Measurements from ENCODE around the gene ZBTB24. TPM values are rescaled to one million over a fixed set of nuclear protein-coding genes. Genes with fewer than 3 reads are reported as not detected.

ZBTB24 gene
- total RNA-seq, 1 donor from 2014 or later: 25.4 TPM

GRCh38 chr6:109477725-109478124 lies 5.3 kb downstream of the ZBTB24 start:
- Mint-ChIP-seq H3K4me1 (peaks cover 83% of the 10 kb centered on the region), H3K4me3 (peak overlapping the region; percentile 77), H3K36me3 (ENCODE audit: low read depth) (peaks cover 85% of the 10 kb centered on the region), H3K27ac (peak overlapping the region; percentile 83), H3K9me3 (no peaks in the 10 kb centered on the region), H3K27me3 (no peaks in the 10 kb centered on the region)
- ChIA-PET POLR2A (interaction anchor here (1.2 to 5.3 kb wide), 2 partner anchors 19 to 22 kb away, joined by 4 to 70 read pairs; partner anchors contain the start of gene MICAL1), CTCF (no interaction called here)
- intact Hi-C loops (cut with micrococcal nuclease): no loop called here
- ATAC-seq (ENCODE audit: low read depth): no peak
- DNase-seq: no peak
- TF ChIP-seq CTCF (IDR thresholded peaks at IDR 0.05): no peak

DNA sequence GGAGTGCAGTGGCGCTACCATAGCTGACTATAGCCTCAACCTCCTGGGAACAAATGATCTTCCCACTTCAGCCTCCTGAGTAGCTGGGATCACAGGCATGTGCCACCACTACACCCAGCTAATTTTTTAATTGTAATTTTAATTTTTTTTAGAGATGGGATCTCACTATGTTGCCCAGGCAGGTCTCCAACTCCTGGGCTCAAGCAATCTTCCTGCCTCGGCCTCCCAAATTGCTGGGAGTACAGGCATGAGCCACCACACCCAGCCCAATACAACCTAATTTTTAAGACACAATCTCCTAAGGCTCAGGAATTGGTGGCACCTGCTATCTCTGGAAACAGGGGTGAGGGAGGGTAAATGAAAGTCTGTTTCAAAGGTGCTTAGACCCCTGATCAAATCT lies 5.8 kb downstream of the ZBTB24 start:
- intact Hi-C loops (cut with micrococcal nuclease): no loop called here
- POLR2A ChIA-PET: interaction anchor here (0.7 to 1.0 kb wide), 2 partner anchors 33 to 94 kb away, joined by 3 read pairs; partner anchors contain the start of gene CD164
- H3K36me3 Mint-ChIP-seq (ENCODE audit: low read depth): peaks cover 87% of the 10 kb centered on the region
- H3K4me3 Mint-ChIP-seq: peak overlapping the region; percentile 77
- no peaks in the 10 kb centered on the region for H3K9me3 Mint-ChIP-seq
- H3K27ac Mint-ChIP-seq: peak overlapping the region; percentile 83
- CTCF ChIA-PET: no interaction called here
- TF ChIP-seq CTCF (IDR thresholded peaks at IDR 0.05): no peak
- H3K4me1 Mint-ChIP-seq: peaks cover 86% of the 10 kb centered on the region
- ATAC-seq (ENCODE audit: low read depth) (no peak), DNase-seq (no peak)
- no peaks in the 10 kb centered on the region for H3K27me3 Mint-ChIP-seq

DNA sequence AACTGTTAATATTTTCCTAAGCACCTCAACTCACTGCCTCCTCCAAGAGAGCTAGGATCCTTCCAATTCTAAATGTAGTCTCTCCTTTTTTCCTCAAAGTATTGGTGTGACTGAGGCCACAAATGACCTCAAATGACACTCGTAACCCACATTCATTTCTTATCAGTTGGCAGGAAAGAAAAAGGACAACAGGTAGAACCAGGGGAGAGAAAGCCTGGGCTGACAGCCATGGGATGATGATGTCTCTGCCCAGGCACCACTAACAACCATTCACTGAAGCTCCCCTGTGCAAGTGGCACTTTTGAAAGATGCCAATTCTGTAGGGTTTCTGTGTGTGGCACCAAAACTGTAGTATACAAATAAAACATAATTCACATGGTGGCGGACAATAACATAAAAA lies 7.4 kb downstream of the ZBTB24 start:
- Mint-ChIP-seq H3K4me1 (peaks cover 85% of the 10 kb centered on the region), H3K9me3 (no peaks in the 10 kb centered on the region), H3K27ac (peak overlapping the region; percentile 64), H3K36me3 (ENCODE audit: low read depth) (peaks cover 89% of the 10 kb centered on the region), H3K4me3 (no peak overlapping the region), H3K27me3 (no peaks in the 10 kb centered on the region)
- CTCF ChIA-PET: no interaction called here
- intact Hi-C loops (cut with micrococcal nuclease): no loop called here
- ATAC-seq (ENCODE audit: low read depth): no peak
- no peak for TF ChIP-seq CTCF (IDR thresholded peaks at IDR 0.05)
- POLR2A ChIA-PET: no interaction called here
- no peak for DNase-seq

DNA sequence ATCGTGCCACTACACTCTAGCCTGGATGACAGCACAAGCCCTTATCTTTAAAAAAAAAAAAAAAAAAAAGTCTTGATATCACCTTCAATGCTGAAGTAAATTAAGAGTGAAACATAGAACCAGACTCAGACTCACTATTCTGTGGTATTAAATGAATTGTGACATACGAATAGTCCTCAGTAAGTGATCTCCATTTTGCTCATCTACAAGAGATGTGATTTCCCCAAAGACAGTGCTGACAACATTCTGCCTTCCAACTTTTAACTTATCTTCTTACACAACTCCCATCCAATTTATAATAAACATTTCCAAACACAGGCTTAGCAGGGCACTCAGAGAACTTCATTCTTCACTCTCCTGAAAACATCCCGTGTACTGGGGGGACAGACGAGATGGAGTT lies 8.0 kb downstream of the ZBTB24 start:
- POLR2A ChIA-PET: no interaction called here
- intact Hi-C loops (cut with micrococcal nuclease): no loop called here
- no peak for DNase-seq
- CTCF ChIA-PET: no interaction called here
- Mint-ChIP-seq H3K4me3 (no peak overlapping the region), H3K27ac (peak overlapping the region; percentile 39), H3K36me3 (ENCODE audit: low read depth) (peaks cover 90% of the 10 kb centered on the region), H3K27me3 (no peaks in the 10 kb centered on the region), H3K4me1 (peaks cover 83% of the 10 kb centered on the region), H3K9me3 (no peaks in the 10 kb centered on the region)
- ATAC-seq (ENCODE audit: low read depth): no peak
- no peak for TF ChIP-seq CTCF (IDR thresholded peaks at IDR 0.05)

DNA sequence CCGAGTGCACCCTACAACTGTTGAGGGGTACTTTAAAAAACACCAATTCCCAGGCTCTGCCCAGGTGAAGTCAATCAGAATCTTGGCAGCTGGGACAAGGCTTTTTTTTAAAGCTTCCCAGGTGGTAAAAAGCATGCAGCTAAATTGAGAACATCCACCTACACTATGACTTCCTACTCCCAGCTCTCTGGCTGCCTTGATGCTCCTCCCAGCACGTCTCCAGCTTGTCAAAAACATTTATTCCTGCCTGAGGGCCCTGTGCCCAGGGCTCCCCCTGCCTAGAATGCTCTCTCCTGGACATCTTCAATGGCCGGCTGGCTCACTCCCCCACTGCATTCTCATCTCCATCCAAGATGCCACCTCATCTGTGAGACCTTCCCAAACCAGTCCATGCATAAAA lies 9.9 kb downstream of the ZBTB24 start:
- ChIA-PET CTCF (interaction anchor here (0.7 to 1.6 kb wide), 2 partner anchors 13 to 18 kb away, joined by 3 to 4 read pairs; partner anchors contain the start of gene MICAL1), POLR2A (interaction anchor here (1.2 to 1.7 kb wide), 5 partner anchors 9 to 90 kb away, joined by 3 to 14 read pairs (median 5); partner anchors contain the start of genes MICAL1 and ZBTB24)
- TF ChIP-seq CTCF (IDR thresholded peaks at IDR 0.05): no peak
- intact Hi-C loops (cut with micrococcal nuclease): no loop called here
- peaks cover 71% of the 10 kb centered on the region for H3K4me1 Mint-ChIP-seq
- peak overlapping the region; percentile 67 for H3K27ac Mint-ChIP-seq
- no peaks in the 10 kb centered on the region for H3K27me3 Mint-ChIP-seq
- DNase-seq (no peak), ATAC-seq (ENCODE audit: low read depth) (no peak)
- H3K36me3 Mint-ChIP-seq (ENCODE audit: low read depth): peaks cover 94% of the 10 kb centered on the region
- peak overlapping the region; percentile 11 for H3K4me3 Mint-ChIP-seq
- H3K9me3 Mint-ChIP-seq: no peaks in the 10 kb centered on the region

All from activated B cell treated with CpG ODN at 0.5 μM for 24 hours (primary cell).